Immature natural killer cell (primary cell): Measurements from ENCODE around the gene RASGEF1C. TPM values are rescaled to one million over a fixed set of nuclear protein-coding genes. Genes with fewer than 3 reads are reported as not detected.

Source experiments
- DNase-seq, 3 donors: peaks; one replicate each; pipeline ENCODE4 v3.0.0; 2022; ENCODE audit warnings: mixed read lengths in 1 of 3
- H3K27ac Mint-ChIP-seq, 6 donors: one replicate each; pipeline ENCODE4 v1.8.0; 2020; ENCODE audit warnings: mixed read lengths in 6 of 6, mild to moderate bottlenecking in 5 of 6, inconsistent platforms in 4 of 6, moderate library complexity in 3 of 6
- H3K27me3 Mint-ChIP-seq, 3 donors: one replicate each; pipeline ENCODE4 v1.8.0; 2020 to 2021; ENCODE audit warnings: low read depth in 3 of 3, mild to moderate bottlenecking in 3 of 3, mixed read lengths in 3 of 3, moderate library complexity in 3 of 3, inconsistent platforms in 1 of 3
- H3K36me3 Mint-ChIP-seq, 3 donors: one replicate each; pipeline ENCODE4 v1.8.0; 2020; ENCODE audit warnings: mixed read lengths in 3 of 3, inconsistent platforms in 2 of 3, mild to moderate bottlenecking in 2 of 3
- H3K4me1 Mint-ChIP-seq, 2 donors: one replicate each; pipeline ENCODE4 v1.8.0; 2020; ENCODE audit warnings: inconsistent platforms in 2 of 2, mild to moderate bottlenecking in 2 of 2, mixed read lengths in 2 of 2, moderate library complexity in 1 of 2
- H3K4me3 Mint-ChIP-seq, 5 donors: one replicate each; pipeline ENCODE4 v1.8.0; 2020; ENCODE audit warnings: mild to moderate bottlenecking in 5 of 5, mixed read lengths in 5 of 5, inconsistent platforms in 3 of 5, moderate library complexity in 3 of 5
- H3K9me3 Mint-ChIP-seq, 6 donors: one replicate each; pipeline ENCODE4 v1.8.0; 2020; ENCODE audit warnings: mild to moderate bottlenecking in 6 of 6, mixed read lengths in 6 of 6, inconsistent platforms in 4 of 6, moderate library complexity in 3 of 6
- polyA plus RNA-seq, 3 donors: library from polyadenylated mRNA; unstranded; fragments of 300-500 nt; fragmentation: Illumina TruSeq; gene quantifications; one replicate each; pipeline ENCODE4 v1.2.3, GENCODE V29; 2021

RASGEF1C gene
- polyA plus RNA-seq, 3 donors from 2014 or later, result not detected

- no peaks in the 10 kb centered on the region for H3K4me1 Mint-ChIP-seq
- no peak for DNase-seq
- peaks cover 0 to 7% (median 0%) of the 10 kb centered on the region in 6 donors for H3K9me3 Mint-ChIP-seq
- H3K27me3 Mint-ChIP-seq, result peaks cover 0 to 7% (median 2%) of the 10 kb centered on the region in 3 donors
- H3K36me3 Mint-ChIP-seq, result no peaks in the 10 kb centered on the region
- no peak overlapping the region for H3K27ac Mint-ChIP-seq
- no peak overlapping the region for H3K4me3 Mint-ChIP-seq
These were observed 28.2 kb downstream of the RASGEF1C start for GRCh38 chr5:180180846-180181245.

DNA sequence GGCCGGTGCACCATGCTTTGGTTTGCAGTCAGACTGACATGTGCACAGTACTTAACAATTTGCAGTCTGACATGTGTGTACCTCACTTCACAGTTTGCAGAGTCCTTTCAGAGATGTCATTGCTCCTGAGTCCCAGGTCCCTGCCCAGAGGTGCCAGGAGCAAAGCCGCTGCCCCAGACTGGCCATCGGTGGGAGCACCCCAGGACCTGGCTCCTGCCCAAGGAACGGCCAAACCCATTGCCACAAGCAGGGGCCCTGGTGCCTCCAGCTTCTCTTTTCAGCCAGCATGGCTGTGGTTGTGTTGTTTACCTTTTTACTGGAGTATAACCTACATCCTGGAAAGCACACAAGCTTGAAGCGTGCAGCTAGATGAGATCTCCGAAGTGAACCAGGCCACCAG is 28.6 kb downstream of the RASGEF1C start:
- Mint-ChIP-seq H3K27ac (no peak overlapping the region), H3K27me3 (peaks cover 0 to 7% (median 2%) of the 10 kb centered on the region in 3 donors), H3K36me3 (no peaks in the 10 kb centered on the region), H3K4me3 (no peak overlapping the region), H3K9me3 (peaks cover 0 to 7% (median 0%) of the 10 kb centered on the region in 6 donors), H3K4me1 (no peaks in the 10 kb centered on the region)
- no peak for DNase-seq

GRCh38 chr5:180179442-180180420 is 29.3 kb downstream of the RASGEF1C start:
- H3K27me3 Mint-ChIP-seq, result peaks cover 0 to 7% (median 0%) of the 10 kb centered on the region in 3 donors

DNA sequence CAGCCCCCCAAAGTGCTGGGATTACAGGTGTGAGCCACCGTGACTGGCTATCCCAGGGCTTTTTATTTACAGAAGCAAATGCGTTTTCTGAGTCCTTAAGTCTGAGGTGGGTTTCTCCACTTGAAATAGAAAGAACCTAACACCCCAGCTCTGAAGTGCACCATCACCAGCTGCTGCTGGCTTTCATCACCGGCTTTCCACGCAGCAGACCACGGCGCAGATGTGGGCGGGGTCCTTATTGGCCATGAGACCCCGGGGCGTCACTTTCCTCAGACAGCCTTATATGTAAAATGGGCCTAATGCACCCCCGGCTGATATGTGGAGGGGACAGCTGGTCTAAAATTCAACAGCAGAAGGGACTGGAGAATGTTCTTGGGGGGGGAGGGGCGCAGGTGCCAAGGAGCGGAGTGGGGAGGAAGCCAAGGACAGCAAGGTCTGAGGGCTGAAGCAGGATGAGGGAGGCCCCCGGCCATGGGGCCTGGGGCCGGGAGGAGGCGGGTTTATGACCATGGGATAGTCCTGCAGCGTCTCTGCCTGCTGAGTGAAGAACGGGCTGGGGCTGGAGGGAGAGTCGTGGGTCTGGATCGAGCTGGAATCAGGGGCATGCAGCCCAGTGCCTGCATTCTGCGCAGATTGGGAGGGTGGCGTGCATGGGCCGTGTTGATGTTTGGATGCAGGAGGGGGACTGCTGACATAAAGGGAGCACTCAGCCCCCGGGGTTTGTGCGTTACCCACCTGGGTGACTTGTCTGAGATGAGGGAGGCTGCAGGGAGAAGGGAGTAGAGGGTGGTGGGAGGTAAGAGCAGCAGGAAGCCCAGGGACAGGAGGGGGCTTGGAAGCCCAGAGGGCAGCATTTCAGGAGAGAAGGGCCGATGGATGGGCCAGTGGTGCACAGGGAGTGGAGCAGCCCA is 30.2 kb downstream of the RASGEF1C start:
- H3K27ac Mint-ChIP-seq, result no peak overlapping the region
- peaks cover 0 to 7% (median 0%) of the 10 kb centered on the region in 3 donors for H3K27me3 Mint-ChIP-seq
- H3K36me3 Mint-ChIP-seq, result no peaks in the 10 kb centered on the region
- H3K4me1 Mint-ChIP-seq, result no peaks in the 10 kb centered on the region
- H3K4me3 Mint-ChIP-seq, result no peak overlapping the region
- no peak for DNase-seq
- H3K9me3 Mint-ChIP-seq, result peaks cover 0 to 7% (median 0%) of the 10 kb centered on the region in 6 donors

More at GRCh38 chr5:180179442-180180420, 29.3 kb downstream of the RASGEF1C start:
- Mint-ChIP-seq H3K9me3 (peaks cover 0 to 7% (median 0%) of the 10 kb centered on the region in 6 donors), H3K36me3 (no peaks in the 10 kb centered on the region), H3K4me3 (no peak overlapping the region), H3K27ac (no peak overlapping the region), H3K4me1 (no peaks in the 10 kb centered on the region)
- no peak for DNase-seq

- Mint-ChIP-seq H3K27me3 (peaks cover 0 to 3% (median 0%) of the 10 kb centered on the region in 3 donors), H3K27ac (no peak overlapping the region), H3K36me3 (no peaks in the 10 kb centered on the region), H3K4me3 (no peak overlapping the region), H3K9me3 (peaks cover 0 to 1% (median 0%) of the 10 kb centered on the region in 6 donors), H3K4me1 (no peaks in the 10 kb centered on the region)
- no peak for DNase-seq
These were observed 32.8 kb downstream of the RASGEF1C start for GRCh38 chr5:180176191-180176590.

DNA sequence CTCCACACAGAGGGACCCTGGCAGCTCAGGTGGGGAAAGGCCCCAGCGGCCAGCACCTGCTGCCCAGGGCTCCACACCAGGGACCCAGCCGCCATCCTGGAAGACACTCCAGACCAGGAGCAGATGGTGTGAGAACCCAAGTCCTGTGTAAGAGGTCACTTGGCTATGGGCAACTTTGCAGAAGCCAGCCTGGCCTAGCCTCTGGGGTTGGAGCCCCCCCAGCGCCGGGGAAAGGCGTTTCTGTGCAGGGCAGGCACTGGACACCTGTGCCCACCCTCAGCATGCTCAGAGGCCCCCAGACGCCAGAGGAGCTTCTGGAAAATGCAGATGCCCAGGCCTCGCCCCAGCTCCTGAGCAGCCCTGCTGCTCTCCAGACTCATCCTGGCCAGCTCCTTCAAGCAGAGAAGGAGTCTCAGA is 34.0 kb downstream of the RASGEF1C start:
- H3K27ac Mint-ChIP-seq, result no peak overlapping the region
- H3K9me3 Mint-ChIP-seq, result peaks cover 0 to 1% (median 0%) of the 10 kb centered on the region in 6 donors
- no peaks in the 10 kb centered on the region for H3K36me3 Mint-ChIP-seq
- peaks cover 0 to 3% (median under 1%) of the 10 kb centered on the region in 3 donors for H3K27me3 Mint-ChIP-seq
- H3K4me3 Mint-ChIP-seq, result no peak overlapping the region
- DNase-seq, result no peak
- no peaks in the 10 kb centered on the region for H3K4me1 Mint-ChIP-seq

DNA sequence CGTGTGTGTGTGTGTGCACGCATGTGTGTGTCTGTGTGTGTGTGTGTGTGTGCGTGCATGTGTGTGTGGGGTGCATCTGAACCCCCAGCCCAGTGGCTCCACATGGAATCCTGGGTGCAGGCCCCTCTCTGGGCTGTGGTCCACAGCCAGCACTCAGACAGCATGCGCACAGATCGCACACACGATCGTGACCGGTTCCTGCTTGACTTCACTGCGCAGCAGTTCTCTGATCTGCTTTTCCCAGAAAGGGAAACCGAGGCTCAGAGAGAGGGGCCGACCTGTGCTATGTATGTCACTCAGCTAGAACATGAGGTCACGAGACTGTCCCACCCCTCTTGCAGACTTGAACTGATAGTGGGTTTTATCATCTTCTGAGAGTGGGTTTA is 34.4 kb downstream of the RASGEF1C start:
- peaks cover 0 to 2% (median 1%) of the 10 kb centered on the region in 3 donors for H3K27me3 Mint-ChIP-seq
- H3K36me3 Mint-ChIP-seq, result no peaks in the 10 kb centered on the region
- H3K9me3 Mint-ChIP-seq, result peaks cover 0 to 1% (median 0%) of the 10 kb centered on the region in 6 donors
- DNase-seq, result no peak
- no peak overlapping the region for H3K4me3 Mint-ChIP-seq
- no peaks in the 10 kb centered on the region for H3K4me1 Mint-ChIP-seq
- no peak overlapping the region for H3K27ac Mint-ChIP-seq

DNA sequence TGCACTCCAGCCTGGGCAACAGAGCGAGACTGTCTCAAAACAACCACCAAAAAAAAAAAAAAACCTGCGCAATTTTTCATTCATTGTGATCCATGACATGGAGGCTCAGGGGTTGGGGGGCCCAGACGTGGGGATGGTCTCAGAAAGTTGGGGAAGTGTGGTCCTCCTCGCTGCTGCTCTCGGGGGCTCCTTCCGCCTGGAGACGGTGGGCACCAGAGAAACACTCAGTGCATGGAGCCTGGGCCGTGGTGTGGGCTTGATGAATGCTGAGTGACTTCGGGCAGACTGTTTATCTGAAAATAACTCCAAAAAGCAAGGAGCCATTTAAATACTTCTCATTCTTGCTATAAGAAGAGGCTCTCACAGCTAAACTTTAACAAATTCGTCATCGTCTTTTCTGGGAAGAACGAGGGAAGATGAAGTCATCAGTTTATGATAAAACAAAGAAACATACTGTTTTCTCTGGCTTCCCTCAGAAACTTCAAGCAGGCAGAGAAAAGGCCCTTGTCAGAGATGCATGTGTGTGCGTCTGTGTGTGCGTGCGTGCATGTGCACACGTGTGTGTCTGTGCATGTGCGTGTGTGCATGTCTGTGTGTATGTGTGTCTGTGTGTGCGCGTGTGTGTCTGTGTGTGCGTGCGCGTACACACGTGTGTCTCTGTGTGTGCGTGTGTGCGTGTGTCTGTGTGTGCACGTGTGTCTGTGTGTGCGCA is 35.0 kb downstream of the RASGEF1C start:
- H3K27ac Mint-ChIP-seq, result no peak overlapping the region
- no peak overlapping the region for H3K4me3 Mint-ChIP-seq
- H3K27me3 Mint-ChIP-seq, result peaks cover 0 to 2% (median 0%) of the 10 kb centered on the region in 3 donors
- H3K36me3 Mint-ChIP-seq, result no peaks in the 10 kb centered on the region
- H3K4me1 Mint-ChIP-seq, result no peaks in the 10 kb centered on the region
- no peak for DNase-seq
- peaks cover 0 to 1% (median 0%) of the 10 kb centered on the region in 6 donors for H3K9me3 Mint-ChIP-seq

GRCh38 chr5:180173198-180173544 is 35.8 kb downstream of the RASGEF1C start:
- Mint-ChIP-seq H3K36me3 (no peaks in the 10 kb centered on the region), H3K27me3 (peaks cover 0 to 2% (median 0%) of the 10 kb centered on the region in 3 donors), H3K4me1 (no peaks in the 10 kb centered on the region), H3K4me3 (no peak overlapping the region), H3K27ac (no peak overlapping the region), H3K9me3 (peaks cover 0 to 1% (median 0%) of the 10 kb centered on the region in 6 donors)
- DNase-seq, result no peak

DNA sequence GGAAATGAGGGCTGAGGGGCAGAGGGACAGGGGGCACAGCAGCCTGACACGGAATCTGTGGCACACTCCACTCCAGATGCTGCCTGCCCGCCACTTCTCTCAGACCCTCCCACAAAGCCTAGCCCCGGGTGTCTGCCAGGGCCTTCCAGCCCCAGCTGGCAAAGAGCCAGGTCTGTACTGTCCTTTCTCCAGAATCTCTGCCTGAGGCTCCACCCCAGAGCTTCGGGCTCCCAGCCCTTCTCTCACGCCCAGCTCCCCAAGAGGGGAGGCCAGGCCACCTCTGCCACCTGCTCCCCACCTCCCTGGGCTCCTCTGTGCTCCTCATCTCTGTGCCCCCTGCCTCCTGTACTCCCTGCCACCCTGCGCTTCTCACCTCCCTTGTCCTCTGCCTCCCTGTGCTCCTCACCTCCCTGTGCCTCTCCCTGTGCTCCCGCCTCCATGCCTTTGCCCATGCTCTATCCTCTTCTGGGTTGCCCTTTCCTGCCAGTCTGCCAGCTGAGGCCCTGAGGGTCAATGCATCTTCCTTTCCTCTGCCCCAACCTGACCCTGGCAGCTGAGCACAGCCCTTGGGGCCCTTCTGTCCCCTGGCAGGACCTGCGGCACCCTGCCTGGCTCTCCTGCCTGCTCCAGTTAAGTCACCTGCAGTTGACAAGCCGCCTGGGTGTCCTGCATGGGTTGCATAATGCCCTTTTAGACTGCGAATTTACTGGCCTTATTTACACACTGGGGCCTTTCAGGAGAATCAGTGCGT is 36.4 kb downstream of the RASGEF1C start:
- H3K4me3 Mint-ChIP-seq, result no peak overlapping the region
- peaks cover 0 to 2% (median 2%) of the 10 kb centered on the region in 3 donors for H3K27me3 Mint-ChIP-seq
- no peak overlapping the region for H3K27ac Mint-ChIP-seq
- H3K9me3 Mint-ChIP-seq, result peaks cover 0 to 1% (median 0%) of the 10 kb centered on the region in 6 donors
- H3K36me3 Mint-ChIP-seq, result no peaks in the 10 kb centered on the region
- no peaks in the 10 kb centered on the region for H3K4me1 Mint-ChIP-seq
- no peak for DNase-seq

- no peaks in the 10 kb centered on the region for H3K36me3 Mint-ChIP-seq
- H3K9me3 Mint-ChIP-seq, result peaks cover 0 to 1% (median 0%) of the 10 kb centered on the region in 6 donors
- H3K4me3 Mint-ChIP-seq, result no peak overlapping the region
- no peak for DNase-seq
- peaks cover 0 to 5% (median 2%) of the 10 kb centered on the region in 3 donors for H3K27me3 Mint-ChIP-seq
- H3K27ac Mint-ChIP-seq, result no peak overlapping the region
- H3K4me1 Mint-ChIP-seq, result no peaks in the 10 kb centered on the region
These were observed 37.4 kb downstream of the RASGEF1C start for GRCh38 chr5:180171568-180172094.

DNA sequence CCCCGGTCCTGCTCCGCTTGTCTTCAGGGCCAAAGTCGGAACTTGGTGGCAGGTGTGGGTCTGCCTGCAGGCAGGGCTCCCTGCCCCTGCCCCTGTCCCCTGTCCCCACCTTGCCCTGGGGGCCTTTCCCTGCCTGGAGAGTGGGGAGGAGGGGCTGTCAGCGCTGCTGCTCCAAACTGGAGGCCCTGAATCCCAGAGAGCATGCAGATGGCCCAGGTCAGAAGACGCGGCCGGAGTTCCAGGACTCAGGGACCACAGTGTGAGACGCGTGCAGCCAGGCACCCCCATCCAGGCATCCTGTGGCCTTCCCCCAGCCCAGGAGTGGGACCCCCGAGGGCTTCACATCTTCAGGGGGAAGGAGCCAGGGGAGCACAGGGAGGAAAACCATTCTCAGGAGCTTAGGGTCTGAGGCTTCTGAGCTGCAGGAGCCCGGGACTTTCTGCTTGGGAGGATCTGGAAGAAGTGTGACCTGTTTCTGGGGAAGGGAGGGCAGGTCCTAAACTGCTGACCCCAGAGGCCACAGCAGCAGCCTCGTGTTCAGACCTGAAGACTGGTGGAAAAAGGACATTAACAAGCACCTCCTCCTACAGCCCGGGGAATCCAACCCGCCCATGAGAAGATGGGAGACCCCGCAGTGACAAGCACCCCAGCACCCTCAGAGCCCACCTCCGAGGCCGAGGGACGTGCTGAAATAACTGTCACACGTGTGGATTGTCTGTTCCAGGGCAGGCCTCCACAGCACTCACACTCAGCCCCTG is 38.0 kb downstream of the RASGEF1C start:
- H3K36me3 Mint-ChIP-seq, result no peaks in the 10 kb centered on the region
- DNase-seq, result no peak
- no peak overlapping the region for H3K4me3 Mint-ChIP-seq
- H3K9me3 Mint-ChIP-seq, result peaks cover 0 to 1% (median 0%) of the 10 kb centered on the region in 6 donors
- peaks cover 0 to 5% (median 2%) of the 10 kb centered on the region in 3 donors for H3K27me3 Mint-ChIP-seq
- no peaks in the 10 kb centered on the region for H3K4me1 Mint-ChIP-seq
- no peak overlapping the region for H3K27ac Mint-ChIP-seq
